Loucy (cell line): ENCODE measurements around the gene MTG2.

Source experiments
- H2AFZ ChIP-seq: fragments of 200-600 bp; sonication (generic); 2 replicates; pipeline ENCODE4 v1.6.0; 2016; ENCODE audit warnings: antibody characterized with exemption, mild to moderate bottlenecking, low read length, moderate library complexity
- H3F3A ChIP-seq: fragments of 200-600 bp; 2 replicates; pipeline ENCODE4 v1.6.0; 2016; ENCODE audit warnings: antibody characterized with exemption, low read depth, mild to moderate bottlenecking
- H3K27me3 ChIP-seq: fragments of 200-600 bp; sonication (generic); 2 replicates; pipeline ENCODE4 v1.6.1; 2014; ENCODE audit warnings: low read length, mild to moderate bottlenecking; ENCODE audit not compliant: insufficient read depth, poor library complexity, severe bottlenecking
- H3K36me3 ChIP-seq: fragments of 200-600 bp; sonication (generic); 2 replicates; pipeline ENCODE4 v1.6.1; 2016; ENCODE audit warnings: low read length; ENCODE audit not compliant: insufficient read depth
- H3K4me1 ChIP-seq: fragments of 200-600 bp; sonication (generic); 2 replicates; pipeline ENCODE4 v1.5.1; 2014; ENCODE audit warnings: low read length, mild to moderate bottlenecking; ENCODE audit not compliant: insufficient read depth, poor library complexity, severe bottlenecking
- H3K4me2 ChIP-seq: fragments of 200-600 bp; sonication (generic); 2 replicates; pipeline ENCODE4 v1.6.0; 2014; ENCODE audit warnings: antibody characterized with exemption, low read length, low read depth, mild to moderate bottlenecking; ENCODE audit not compliant: poor library complexity, severe bottlenecking
- H3K4me3 ChIP-seq: fragments of 200-600 bp; sonication (generic); 2 replicates; pipeline ENCODE4 v1.5.1; 2014; ENCODE audit warnings: low read length, mild to moderate bottlenecking, mixed read lengths; ENCODE audit not compliant: poor library complexity, severe bottlenecking
- H3K79me2 ChIP-seq: fragments of 200-600 bp; sonication (generic); 2 replicates; pipeline ENCODE4 v1.6.1; 2014; ENCODE audit warnings: low read length; ENCODE audit not compliant: insufficient read depth
- H3K9ac ChIP-seq: fragments of 200-600 bp; sonication (generic); 2 replicates; pipeline ENCODE4 v1.6.0; 2014; ENCODE audit warnings: mild to moderate bottlenecking, low read depth, low read length, moderate library complexity; ENCODE audit not compliant: poor library complexity, severe bottlenecking
- H3K9me2 ChIP-seq: fragments of 200-600 bp; sonication (generic); replicated peaks from 2 replicates; pipeline ENCODE4 v1.6.1; 2016; ENCODE audit warnings: low read depth, low read length, mixed read lengths
- H3K9me3 ChIP-seq: fragments of 200-600 bp; sonication (generic); 2 replicates; pipeline ENCODE4 v1.6.1; 2014; ENCODE audit warnings: mild to moderate bottlenecking, antibody characterized with exemption, low read length, low read depth; ENCODE audit not compliant: insufficient read depth
- H4K20me1 ChIP-seq: fragments of 200-600 bp; sonication (generic); 2 replicates; pipeline ENCODE4 v1.6.0; 2014; ENCODE audit warnings: antibody characterized with exemption, low read length, mild to moderate bottlenecking; ENCODE audit not compliant: insufficient read depth, poor library complexity, severe bottlenecking
- CTCF ChIP-seq: fragments of 200-600 bp; sonication (generic); conservative IDR thresholded peaks from 2 replicates; pipeline ENCODE4 v1.5.1; 2014; ENCODE audit warnings: mild to moderate bottlenecking, antibody characterized with exemption, low read length
- EZH2phosphoT487 ChIP-seq: fragments of 200-600 bp; IDR thresholded peaks from 2 replicates; pipeline ENCODE4 v1.6.1; 2018; ENCODE audit warnings: antibody characterized with exemption, mild to moderate bottlenecking, moderate library complexity, borderline replicate concordance

Gene MTG2

GRCh38 chr20:62182469-62183425 lies at the start of gene MTG2:
MTG2 (plus strand) TSS chr20:62183028; CDS start chr20:62193421, 10,393 bp downstream.
- TF ChIP-seq EZH2phosphoT487: no peak
- no peak for TF ChIP-seq CTCF
- H3K9ac ChIP-seq: peak within 1 kb of the TSS; percentile 94
- H3K9me2 ChIP-seq: no peaks in the 10 kb centered on the region
- peak within 1 kb of the TSS; percentile 100 for H3K4me2 ChIP-seq
- peak within 1 kb of the TSS; percentile 96 for H3K4me3 ChIP-seq
- H3K36me3 ChIP-seq: peaks cover 4% of the 10 kb centered on the region; the same call in 1 of the 2 replicates
- H3K27me3 ChIP-seq: no peaks in the 10 kb centered on the region
- peaks cover 55% of the 10 kb centered on the region for H3K79me2 ChIP-seq
- H3F3A ChIP-seq: no peaks in the 10 kb centered on the region; the same call in 1 of the 2 replicates
- no peaks in the 10 kb centered on the region for H3K9me3 ChIP-seq
- H3K4me1 ChIP-seq: peaks cover 34% of the 10 kb centered on the region
- H4K20me1 ChIP-seq: peaks cover 13% of the 10 kb centered on the region
- H2AFZ ChIP-seq: peak within 1 kb of the TSS; percentile 79

GRCh38 chr20:62133051-62133845 lies 49.6 kb upstream of the MTG2 start:
- Histone ChIP-seq H3K79me2 (peaks cover 50% of the 10 kb centered on the region; the same call in 1 of the 2 replicates), H3K9me2 (no peaks in the 10 kb centered on the region), H3K4me3 (no peak overlapping the region), H3K27me3 (no peaks in the 10 kb centered on the region), H3K36me3 (peaks cover 93% of the 10 kb centered on the region; the same call in 1 of the 2 replicates), H3K4me2 (no peak overlapping the region), H3F3A (no peaks in the 10 kb centered on the region), H3K9me3 (no peaks in the 10 kb centered on the region), H4K20me1 (peaks cover 43% of the 10 kb centered on the region), H3K9ac (no peak overlapping the region), H3K4me1 (peaks cover 22% of the 10 kb centered on the region), H2AFZ (no peak overlapping the region)
- TF ChIP-seq EZH2phosphoT487 (no peak), CTCF (no peak)

GRCh38 chr20:62133864-62134263 lies 49.0 kb upstream of the MTG2 start:
- H3K4me2 ChIP-seq: no peak overlapping the region
- no peaks in the 10 kb centered on the region for H3K9me3 ChIP-seq
- H3F3A ChIP-seq: no peaks in the 10 kb centered on the region
- peaks cover 50% of the 10 kb centered on the region; the same call in 1 of the 2 replicates for H3K79me2 ChIP-seq
- no peak overlapping the region for H3K9ac ChIP-seq
- H3K36me3 ChIP-seq: peaks cover 93% of the 10 kb centered on the region; the same call in 1 of the 2 replicates
- peaks cover 46% of the 10 kb centered on the region for H4K20me1 ChIP-seq
- TF ChIP-seq CTCF (peak; percentile 36), EZH2phosphoT487 (no peak)
- H3K27me3 ChIP-seq: no peaks in the 10 kb centered on the region
- peaks cover 15% of the 10 kb centered on the region for H3K4me1 ChIP-seq
- no peaks in the 10 kb centered on the region for H3K9me2 ChIP-seq
- no peak overlapping the region for H2AFZ ChIP-seq
- H3K4me3 ChIP-seq: no peak overlapping the region
